NCI-H146 (cell line): Measurements from ENCODE around the gene JAM2.

Experiments used
- DNase-seq: peaks from one replicate; lab custom pipeline; 2025; lab: John Stamatoyannopoulos, UW

JAM2 gene

GRCh38 chr21:25717491-25718147 is 78.6 kb downstream of the JAM2 start:
- no peak for DNase-seq

- DNase-seq, result no peak
These were observed 82.9 kb downstream of the JAM2 start for GRCh38 chr21:25721987-25722386.

DNA sequence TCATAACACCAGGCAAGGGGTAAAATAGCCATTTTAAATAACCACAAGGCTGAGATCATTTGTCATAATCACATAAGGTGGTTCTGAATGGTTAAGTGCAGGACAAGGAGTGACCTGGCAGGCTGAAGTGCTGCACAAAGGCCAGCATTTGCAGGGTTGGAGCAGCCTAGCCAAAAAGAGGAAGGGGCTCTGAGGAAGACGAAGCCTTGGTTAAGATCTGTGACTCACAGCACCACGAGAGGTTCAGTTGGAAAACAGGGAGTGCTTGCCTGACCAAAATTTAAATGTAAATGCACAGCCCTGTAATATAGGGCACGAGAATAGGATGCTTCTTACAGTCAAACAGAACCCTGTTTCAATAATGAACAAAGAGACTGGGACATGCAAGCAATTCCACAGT is 83.6 kb downstream of the JAM2 start:
- DNase-seq, result no peak

- no peak for DNase-seq
These were observed 93.2 kb downstream of the JAM2 start for GRCh38 chr21:25732091-25732760.

- DNase-seq, result peak; percentile 20
These were observed 95.0 kb downstream of the JAM2 start for GRCh38 chr21:25733859-25734653.

- DNase-seq, result no peak
These were observed 95.5 kb downstream of the JAM2 start for GRCh38 chr21:25734654-25734903.

GRCh38 chr21:25734904-25735645 is 96.0 kb downstream of the JAM2 start, which contains the start of the genes ATP5PF and GABPA:
Gene ATP5PF (minus strand): TSS chr21:25734904. CDS start chr21:25729794, 5,110 bp downstream.
Gene GABPA (plus strand): TSS chr21:25734972. CDS start chr21:25741599, 6,627 bp downstream.
- peak; percentile 96 for DNase-seq

- peak; percentile 79 for DNase-seq
These were observed 96.9 kb downstream of the JAM2 start for GRCh38 chr21:25735646-25736597.

DNA sequence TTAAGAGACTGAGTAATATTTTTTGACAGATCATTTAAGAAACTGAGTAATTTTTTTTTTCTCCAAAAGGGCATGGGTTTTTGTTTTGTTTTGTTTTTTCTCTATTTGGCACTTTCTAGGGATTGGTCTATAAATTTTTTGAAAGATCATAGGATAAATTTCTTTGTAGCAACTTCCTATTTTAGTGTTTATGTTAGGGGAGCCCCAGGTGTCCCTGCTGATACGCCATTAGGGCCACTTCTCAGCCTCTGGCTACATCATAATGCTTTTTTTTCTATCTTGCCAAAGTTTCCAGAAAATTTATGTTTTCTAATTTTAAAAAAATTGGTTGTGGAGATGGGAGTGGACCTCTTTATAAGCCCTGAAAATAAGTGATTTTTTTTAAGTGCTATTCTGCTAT is 98.4 kb downstream of the JAM2 start:
- no peak for DNase-seq

- DNase-seq, result no peak
These were observed 103.8 kb downstream of the JAM2 start for GRCh38 chr21:25742900-25743299.

- DNase-seq, result no peak
These were observed 105.8 kb downstream of the JAM2 start for GRCh38 chr21:25744854-25745253.

DNA sequence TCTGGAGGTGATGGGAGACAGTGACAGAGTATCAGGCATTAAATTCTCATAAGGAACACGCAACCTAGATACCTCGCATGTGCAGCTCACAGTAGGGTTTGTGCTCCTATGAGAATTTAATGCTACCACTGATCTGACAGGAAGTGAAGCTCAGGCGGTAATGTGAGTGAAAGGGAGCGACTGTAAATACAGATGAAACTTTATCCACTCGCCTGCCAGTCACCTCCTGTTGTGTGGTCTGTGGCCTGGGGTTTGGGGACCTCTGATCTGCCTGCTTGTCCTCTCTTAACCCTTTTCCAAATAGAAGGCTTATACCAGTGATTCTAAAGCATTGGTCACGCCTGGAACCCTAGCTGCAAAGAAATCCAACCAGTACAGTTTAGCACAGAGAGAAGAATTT is 111.0 kb downstream of the JAM2 start:
- no peak for DNase-seq

- DNase-seq, result no peak
These were observed 113.4 kb downstream of the JAM2 start for GRCh38 chr21:25752416-25752815.

GRCh38 chr21:25756190-25756932 is 117.3 kb downstream of the JAM2 start:
- DNase-seq, result no peak

GRCh38 chr21:25757531-25757930 is 118.5 kb downstream of the JAM2 start:
- DNase-seq, result no peak

- no peak for DNase-seq
These were observed 120.5 kb downstream of the JAM2 start for GRCh38 chr21:25759573-25759972.

DNA sequence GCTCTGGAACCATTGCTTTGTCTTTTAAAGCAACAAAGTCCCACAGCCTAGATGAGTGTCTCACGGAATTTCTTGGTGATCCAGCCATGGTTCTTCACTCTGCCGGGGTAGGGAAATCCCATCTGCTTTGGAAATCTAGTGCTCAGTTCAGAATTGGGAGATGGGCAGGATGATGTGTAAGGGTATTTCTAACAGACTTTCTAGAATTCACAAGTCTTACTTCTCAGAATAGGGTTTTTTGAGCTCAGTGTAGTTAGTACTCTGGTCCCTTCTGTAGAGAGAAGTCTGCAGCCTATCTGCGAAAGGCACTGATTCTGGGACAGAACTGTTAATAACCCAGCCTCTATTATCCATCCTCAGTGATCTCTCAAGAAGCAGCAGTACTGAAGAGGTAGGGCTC is 121.0 kb downstream of the JAM2 start:
- no peak for DNase-seq

- no peak for DNase-seq
These were observed 121.6 kb downstream of the JAM2 start for GRCh38 chr21:25760677-25761076.

DNA sequence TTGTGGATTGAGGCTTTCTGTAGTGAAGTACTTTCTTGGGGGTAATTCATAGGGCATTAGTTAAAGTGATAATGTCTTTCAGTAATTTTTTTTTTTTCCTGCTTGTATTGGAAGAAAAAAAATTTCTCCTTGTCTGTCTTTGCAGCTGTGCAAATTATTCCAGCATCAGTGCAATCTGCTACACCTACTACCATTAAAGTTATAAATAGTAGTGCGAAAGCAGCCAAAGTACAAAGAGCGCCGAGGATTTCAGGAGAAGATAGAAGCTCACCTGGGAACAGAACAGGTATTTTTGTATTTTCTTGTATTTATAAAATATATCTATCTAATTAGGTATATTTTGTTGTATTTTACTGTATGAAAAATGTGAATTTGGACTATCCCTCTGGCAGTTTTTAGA is 125.0 kb downstream of the JAM2 start:
- DNase-seq, result no peak
